ENCODE measurements around the gene ARHGAP45. TPM values are rescaled to one million over a fixed set of nuclear protein-coding genes. Genes with fewer than 3 reads are reported as not detected.

Gene ARHGAP45
- total and polyA plus RNA-seq, 4 donors = 3.3 to 27.5 (median 9.7) TPM

- peak overlapping the region; percentile 83 to 91 for H3K27ac ChIP-seq (ENCODE audit: low read depth in 1 of 2, low read length in 2 of 2)
- DNase-seq (ENCODE audit: low spot score) = peak; percentile 49
- peaks cover 5 to 15% (median 6%) of the 10 kb centered on the region in 4 donors for H3K36me3 ChIP-seq (ENCODE audit: control insufficient read depth in 4 of 4, insufficient read depth in 3 of 4, low read depth in 1 of 4, low read length in 3 of 4)
- peak overlapping the region; percentile 36 to 58 for H3K9ac ChIP-seq (ENCODE audit: low read depth in 1 of 2, low read length in 2 of 2)
- peak overlapping the region; percentile 2 to 65 (median 49) for H3K4me3 ChIP-seq (ENCODE audit: low read depth in 1 of 3, low read length in 3 of 3)
- WGBS = 53% methylated on average over 64 of the region's 64 CpGs
- H3K27me3 ChIP-seq (ENCODE audit: control insufficient read depth in 4 of 4, insufficient read depth in 4 of 4, low read length in 3 of 4) = no peaks in the 10 kb centered on the region
- H3K9me3 ChIP-seq (ENCODE audit: control insufficient read depth in 4 of 4, low read length in 3 of 4) = no peaks in the 10 kb centered on the region
- H3K4me1 ChIP-seq (ENCODE audit: control insufficient read depth in 4 of 4, insufficient read depth in 4 of 4, low read length in 3 of 4) = peaks cover 0 to 4% (median 0%) of the 10 kb centered on the region in 4 donors
- TF ChIP-seq EGR1 (IDR thresholded peaks at IDR 0.05; ENCODE audit: low read depth in 2 of 2) (no peak), GABPA (IDR thresholded peaks at IDR 0.05 in 1 of 2, conservative IDR thresholded peaks at IDR 0.05 in 1 of 2) (peak in 1 of 2 donors; percentile 30), SP1 (IDR thresholded peaks at IDR 0.05) (no peak), REST (IDR thresholded peaks at IDR 0.05) (no peak), ZBTB33 (IDR thresholded peaks at IDR 0.05) (no peak), FOXA1 (IDR thresholded peaks at IDR 0.05) (no peak), RXRA (IDR thresholded peaks at IDR 0.05) (no peak), CTCF (IDR thresholded peaks at IDR 0.05; ENCODE audit: low read depth, low read length, missing input control) (no peak), ATF3 (IDR thresholded peaks at IDR 0.05) (no peak), FOXA2 (IDR thresholded peaks at IDR 0.05) (no peak), YY1 (IDR thresholded peaks at IDR 0.05) (peak; percentile 38), TAF1 (conservative IDR thresholded peaks at IDR 0.05) (no peak), NR2F2 (IDR thresholded peaks at IDR 0.05) (peak; percentile 32), HNF4A (conservative IDR thresholded peaks at IDR 0.05) (no peak), MAX (IDR thresholded peaks at IDR 0.05) (no peak), JUND (IDR thresholded peaks at IDR 0.05) (no peak), HNF4G (IDR thresholded peaks at IDR 0.05) (no peak), RAD21 (IDR thresholded peaks at IDR 0.05) (no peak)
Observed at GRCh38 chr19:1131718-1132551, 65.0 kb downstream of the ARHGAP45 start.
